HG03175 (cell line): ENCODE measurements around the gene KCTD12.

Experiments
- ATAC-seq: cut with Tn5 transposase; IDR thresholded peaks from one replicate; pipeline ENCODE4 v1.9.1; 2021; ENCODE audit warnings: mild to moderate bottlenecking, moderate library complexity; ENCODE audit not compliant: unreplicated experiment

The KCTD12 gene

GRCh38 chr13:76860706-76861105 lies 25.5 kb downstream of the KCTD12 start:
- no peak for ATAC-seq

- ATAC-seq = no peak
Measured at GRCh38 chr13:76854894-76855293, 31.3 kb downstream of the KCTD12 start.

GRCh38 chr13:76853921-76854608 lies 32.1 kb downstream of the KCTD12 start:
- ATAC-seq = no peak

- ATAC-seq = no peak
Measured at GRCh38 chr13:76853481-76853880, 32.7 kb downstream of the KCTD12 start.

GRCh38 chr13:76852986-76853385 lies 33.2 kb downstream of the KCTD12 start:
- ATAC-seq = no peak

GRCh38 chr13:76851961-76852360 lies 34.2 kb downstream of the KCTD12 start:
- no peak for ATAC-seq

- no peak for ATAC-seq
Measured at GRCh38 chr13:76849493-76849892, 36.7 kb downstream of the KCTD12 start.

- ATAC-seq = no peak
Measured at GRCh38 chr13:76848596-76848995, 37.6 kb downstream of the KCTD12 start.

GRCh38 chr13:76846363-76846762 lies 39.8 kb downstream of the KCTD12 start:
- ATAC-seq = no peak

GRCh38 chr13:76845865-76846264 lies 40.3 kb downstream of the KCTD12 start:
- ATAC-seq = no peak

- no peak for ATAC-seq
Measured at GRCh38 chr13:76845367-76845766, 40.8 kb downstream of the KCTD12 start.

GRCh38 chr13:76837801-76838200 lies 48.4 kb downstream of the KCTD12 start:
- ATAC-seq = no peak

GRCh38 chr13:76836311-76836710 lies 49.9 kb downstream of the KCTD12 start:
- no peak for ATAC-seq

- ATAC-seq = no peak
Measured at GRCh38 chr13:76833441-76833954, 52.7 kb downstream of the KCTD12 start.

- no peak for ATAC-seq
Measured at GRCh38 chr13:76832258-76832988, 53.8 kb downstream of the KCTD12 start.

- ATAC-seq = no peak
Measured at GRCh38 chr13:76830805-76831204, 55.4 kb downstream of the KCTD12 start.
